ENCODE results near the gene DHTKD1.

The DHTKD1 gene

DNA sequence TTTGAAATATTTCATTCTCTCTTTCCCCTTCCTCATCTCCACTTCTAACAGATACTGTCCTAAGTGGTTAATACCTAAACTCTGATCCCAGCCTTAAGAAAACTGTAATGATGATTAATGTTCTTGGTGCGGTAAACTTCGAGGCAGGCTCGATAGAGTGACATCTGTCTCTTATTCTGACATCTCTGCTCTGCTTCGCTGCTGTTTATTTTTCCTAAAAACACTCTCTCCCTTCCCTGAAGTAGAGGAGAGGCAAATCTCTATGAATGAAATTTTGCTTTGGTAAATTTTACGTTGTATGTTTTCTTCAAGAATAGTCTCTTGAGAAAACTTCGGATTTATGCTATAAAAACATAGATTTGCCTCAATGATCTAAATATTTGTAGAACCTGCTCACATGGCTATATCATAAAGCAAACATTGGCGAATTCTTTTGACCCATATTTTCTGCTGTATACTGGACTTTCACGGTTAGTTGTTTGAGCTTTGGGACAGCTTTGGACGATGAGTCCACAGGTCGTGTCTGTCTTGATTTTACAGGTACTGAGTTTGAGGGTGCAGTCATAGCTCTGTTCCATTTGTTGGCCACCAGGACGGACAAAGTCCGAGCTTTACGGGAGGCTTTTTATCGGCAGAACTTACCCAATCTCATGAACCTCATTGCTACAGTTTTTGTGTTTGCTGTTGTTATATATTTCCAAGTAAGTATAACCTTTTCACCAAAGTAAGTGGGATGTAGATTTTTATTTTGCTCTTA lies 87.8 kb downstream of the DHTKD1 start:
- Histone ChIP-seq H3K9me3 (ENCODE audit: control insufficient read depth, insufficient read depth, low read depth, low read length) (no peaks in the 10 kb centered on the region), H3K27ac (ENCODE audit: extremely low read depth, low read depth, low read length) (no peak overlapping the region), H3K4me3 (ENCODE audit: low read depth, low read length) (no peak overlapping the region), H3K4me1 (ENCODE audit: control insufficient read depth, insufficient read depth, low read length) (no peaks in the 10 kb centered on the region), H3K36me3 (ENCODE audit: control insufficient read depth in 2 of 2, insufficient read depth in 1 of 2, low read length in 2 of 2) (peaks cover 38 to 78% of the 10 kb centered on the region in 2 experiments)
- POLR2A ChIA-PET = no interaction called here
- CTCF ChIA-PET = no interaction called here
- TF ChIP-seq, protein P1, sequence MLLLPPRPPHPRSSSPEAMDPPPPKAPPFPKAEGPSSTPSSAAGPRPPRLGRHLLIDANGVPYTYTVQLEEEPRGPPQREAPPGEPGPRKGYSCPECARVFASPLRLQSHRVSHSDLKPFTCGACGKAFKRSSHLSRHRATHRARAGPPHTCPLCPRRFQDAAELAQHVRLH (tag by site-specific recombination; IDR thresholded peaks at IDR 0.05) = no peak
- TF ChIP-seq ZNF138 (tag by site-specific recombination; IDR thresholded peaks at IDR 0.05; ENCODE audit: borderline replicate concordance) (no peak), ZNF426 (tag by site-specific recombination; IDR thresholded peaks at IDR 0.05) (no peak), ZNF624 (tag by site-specific recombination; IDR thresholded peaks at IDR 0.05) (no peak), ZNF169 (tag by site-specific recombination; IDR thresholded peaks at IDR 0.05) (no peak), ZNF792 (tag by site-specific recombination; IDR thresholded peaks at IDR 0.05) (no peak), ZNF157 (tag by site-specific recombination; IDR thresholded peaks at IDR 0.05) (no peak), REPIN1 (tag by site-specific recombination; IDR thresholded peaks at IDR 0.05; ENCODE audit: low read depth) (no peak), ZNF114 (tag by site-specific recombination; IDR thresholded peaks at IDR 0.05) (no peak), ZNF248 (tag by site-specific recombination; IDR thresholded peaks at IDR 0.05) (no peak), MYNN (tag by site-specific recombination; IDR thresholded peaks at IDR 0.05; ENCODE audit: borderline replicate concordance) (no peak), ZNF514 (tag by site-specific recombination; IDR thresholded peaks at IDR 0.05) (no peak), KLF8 (tag by site-specific recombination; IDR thresholded peaks at IDR 0.05) (no peak), ZEB2 (tag by site-specific recombination; IDR thresholded peaks at IDR 0.05) (no peak), ZNF174 (tag by site-specific recombination; IDR thresholded peaks at IDR 0.05) (no peak)
- TF ChIP-seq, protein P2, sequence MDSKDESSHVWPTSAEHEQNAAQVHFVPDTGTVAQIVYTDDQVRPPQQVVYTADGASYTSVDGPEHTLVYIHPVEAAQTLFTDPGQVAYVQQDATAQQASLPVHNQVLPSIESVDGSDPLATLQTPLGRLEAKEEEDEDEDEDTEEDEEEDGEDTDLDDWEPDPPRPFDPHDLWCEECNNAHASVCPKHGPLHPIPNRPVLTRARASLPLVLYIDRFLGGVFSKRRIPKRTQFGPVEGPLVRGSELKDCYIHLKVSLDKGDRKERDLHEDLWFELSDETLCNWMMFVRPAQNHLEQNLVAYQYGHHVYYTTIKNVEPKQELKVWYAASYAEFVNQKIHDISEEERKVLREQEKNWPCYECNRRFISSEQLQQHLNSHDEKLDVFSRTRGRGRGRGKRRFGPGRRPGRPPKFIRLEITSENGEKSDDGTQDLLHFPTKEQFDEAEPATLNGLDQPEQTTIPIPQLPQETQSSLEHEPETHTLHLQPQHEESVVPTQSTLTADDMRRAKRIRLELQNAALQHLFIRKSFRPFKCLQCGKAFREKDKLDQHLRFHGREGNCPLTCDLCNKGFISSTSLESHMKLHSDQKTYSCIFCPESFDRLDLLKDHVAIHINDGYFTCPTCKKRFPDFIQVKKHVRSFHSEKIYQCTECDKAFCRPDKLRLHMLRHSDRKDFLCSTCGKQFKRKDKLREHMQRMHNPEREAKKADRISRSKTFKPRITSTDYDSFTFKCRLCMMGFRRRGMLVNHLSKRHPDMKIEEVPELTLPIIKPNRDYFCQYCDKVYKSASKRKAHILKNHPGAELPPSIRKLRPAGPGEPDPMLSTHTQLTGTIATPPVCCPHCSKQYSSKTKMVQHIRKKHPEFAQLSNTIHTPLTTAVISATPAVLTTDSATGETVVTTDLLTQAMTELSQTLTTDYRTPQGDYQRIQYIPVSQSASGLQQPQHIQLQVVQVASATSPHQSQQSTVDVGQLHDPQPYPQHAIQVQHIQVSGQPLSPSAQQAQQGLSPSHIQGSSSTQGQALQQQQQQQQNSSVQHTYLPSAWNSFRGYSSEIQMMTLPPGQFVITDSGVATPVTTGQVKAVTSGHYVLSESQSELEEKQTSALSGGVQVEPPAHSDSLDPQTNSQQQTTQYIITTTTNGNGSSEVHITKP (tag by site-specific recombination; IDR thresholded peaks at IDR 0.05) = no peak
- TF ChIP-seq, protein P3, sequence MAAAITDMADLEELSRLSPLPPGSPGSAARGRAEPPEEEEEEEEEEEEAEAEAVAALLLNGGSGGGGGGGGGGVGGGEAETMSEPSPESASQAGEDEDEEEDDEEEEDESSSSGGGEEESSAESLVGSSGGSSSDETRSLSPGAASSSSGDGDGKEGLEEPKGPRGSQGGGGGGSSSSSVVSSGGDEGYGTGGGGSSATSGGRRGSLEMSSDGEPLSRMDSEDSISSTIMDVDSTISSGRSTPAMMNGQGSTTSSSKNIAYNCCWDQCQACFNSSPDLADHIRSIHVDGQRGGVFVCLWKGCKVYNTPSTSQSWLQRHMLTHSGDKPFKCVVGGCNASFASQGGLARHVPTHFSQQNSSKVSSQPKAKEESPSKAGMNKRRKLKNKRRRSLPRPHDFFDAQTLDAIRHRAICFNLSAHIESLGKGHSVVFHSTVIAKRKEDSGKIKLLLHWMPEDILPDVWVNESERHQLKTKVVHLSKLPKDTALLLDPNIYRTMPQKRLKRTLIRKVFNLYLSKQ (tag by site-specific recombination; IDR thresholded peaks at IDR 0.05; ENCODE audit: borderline replicate concordance) = no peak

DNA sequence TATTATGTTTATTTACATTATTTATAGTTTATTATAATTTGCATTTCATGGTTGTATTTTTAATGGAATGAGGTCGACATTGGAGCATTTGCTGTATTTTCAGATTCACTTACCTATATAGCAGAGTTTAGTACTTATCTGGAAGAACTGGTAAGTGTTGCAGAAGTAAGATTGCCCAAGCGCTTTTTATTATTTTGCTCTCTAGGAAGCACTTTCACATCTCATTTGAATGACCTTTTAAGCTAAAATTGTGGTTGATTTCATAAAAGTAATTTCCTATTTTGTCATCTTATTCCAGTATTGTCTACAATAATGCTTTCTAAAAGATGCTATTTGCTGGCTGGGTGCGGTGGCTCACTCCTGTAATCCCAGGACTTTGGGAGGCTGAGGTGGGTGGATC lies 89.4 kb downstream of the DHTKD1 start:
- H3K9me3 ChIP-seq (ENCODE audit: control insufficient read depth, insufficient read depth, low read depth, low read length) = no peaks in the 10 kb centered on the region
- no peaks in the 10 kb centered on the region for H3K4me1 ChIP-seq (ENCODE audit: control insufficient read depth, insufficient read depth, low read length)
- ChIA-PET CTCF (interaction anchor here (0.5 kb wide), 1 partner anchor 1142 kb away, joined by 3 read pairs; no protein-coding TSS in a partner anchor), POLR2A (interaction anchor here (0.7 kb wide), 1 partner anchor 14 kb away, joined by 4 read pairs; no protein-coding TSS in a partner anchor)
- no peak overlapping the region for H3K4me3 ChIP-seq (ENCODE audit: low read depth, low read length)
- TF ChIP-seq SP7 (tag by site-specific recombination; IDR thresholded peaks at IDR 0.05) (no peak), ZNF433 (tag by site-specific recombination; IDR thresholded peaks at IDR 0.05; ENCODE audit: low read depth) (no peak), ZNF174 (tag by site-specific recombination; IDR thresholded peaks at IDR 0.05) (no peak), ZNF138 (tag by site-specific recombination; IDR thresholded peaks at IDR 0.05; ENCODE audit: borderline replicate concordance) (no peak), ZNF624 (tag by site-specific recombination; IDR thresholded peaks at IDR 0.05) (no peak), ZSCAN23 (tag by site-specific recombination; IDR thresholded peaks at IDR 0.05) (no peak), ZSCAN30 (tag by site-specific recombination; IDR thresholded peaks at IDR 0.05) (no peak), ZNF391 (tag by site-specific recombination; IDR thresholded peaks at IDR 0.05; ENCODE audit: borderline replicate concordance, low read depth) (no peak)
- TF ChIP-seq, protein P4, sequence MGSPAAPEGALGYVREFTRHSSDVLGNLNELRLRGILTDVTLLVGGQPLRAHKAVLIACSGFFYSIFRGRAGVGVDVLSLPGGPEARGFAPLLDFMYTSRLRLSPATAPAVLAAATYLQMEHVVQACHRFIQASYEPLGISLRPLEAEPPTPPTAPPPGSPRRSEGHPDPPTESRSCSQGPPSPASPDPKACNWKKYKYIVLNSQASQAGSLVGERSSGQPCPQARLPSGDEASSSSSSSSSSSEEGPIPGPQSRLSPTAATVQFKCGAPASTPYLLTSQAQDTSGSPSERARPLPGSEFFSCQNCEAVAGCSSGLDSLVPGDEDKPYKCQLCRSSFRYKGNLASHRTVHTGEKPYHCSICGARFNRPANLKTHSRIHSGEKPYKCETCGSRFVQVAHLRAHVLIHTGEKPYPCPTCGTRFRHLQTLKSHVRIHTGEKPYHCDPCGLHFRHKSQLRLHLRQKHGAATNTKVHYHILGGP (tag by site-specific recombination; IDR thresholded peaks at IDR 0.05) = no peak
- TF ChIP-seq, protein P5, sequence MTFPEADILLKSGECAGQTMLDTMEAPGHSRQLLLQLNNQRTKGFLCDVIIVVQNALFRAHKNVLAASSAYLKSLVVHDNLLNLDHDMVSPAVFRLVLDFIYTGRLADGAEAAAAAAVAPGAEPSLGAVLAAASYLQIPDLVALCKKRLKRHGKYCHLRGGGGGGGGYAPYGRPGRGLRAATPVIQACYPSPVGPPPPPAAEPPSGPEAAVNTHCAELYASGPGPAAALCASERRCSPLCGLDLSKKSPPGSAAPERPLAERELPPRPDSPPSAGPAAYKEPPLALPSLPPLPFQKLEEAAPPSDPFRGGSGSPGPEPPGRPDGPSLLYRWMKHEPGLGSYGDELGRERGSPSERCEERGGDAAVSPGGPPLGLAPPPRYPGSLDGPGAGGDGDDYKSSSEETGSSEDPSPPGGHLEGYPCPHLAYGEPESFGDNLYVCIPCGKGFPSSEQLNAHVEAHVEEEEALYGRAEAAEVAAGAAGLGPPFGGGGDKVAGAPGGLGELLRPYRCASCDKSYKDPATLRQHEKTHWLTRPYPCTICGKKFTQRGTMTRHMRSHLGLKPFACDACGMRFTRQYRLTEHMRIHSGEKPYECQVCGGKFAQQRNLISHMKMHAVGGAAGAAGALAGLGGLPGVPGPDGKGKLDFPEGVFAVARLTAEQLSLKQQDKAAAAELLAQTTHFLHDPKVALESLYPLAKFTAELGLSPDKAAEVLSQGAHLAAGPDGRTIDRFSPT (tag by site-specific recombination; IDR thresholded peaks at IDR 0.05) = no peak
- peaks cover 46 to 85% of the 10 kb centered on the region in 2 experiments for H3K36me3 ChIP-seq (ENCODE audit: control insufficient read depth in 2 of 2, insufficient read depth in 1 of 2, low read length in 2 of 2)
- H3K27ac ChIP-seq (ENCODE audit: extremely low read depth, low read depth, low read length) = no peak overlapping the region
